PC-9 (cell line): Measurements from ENCODE around the gene HNRNPUL2. TPM values are rescaled to one million over a fixed set of nuclear protein-coding genes. Genes with fewer than 3 reads are reported as not detected.
A peak's percentile ranks its signal among the peaks of the same experiment; 100 is the strongest.

ENCODE experiments used
- BruUV-seq: library from RNA; stranded (reverse); fragments of 400-500 nt; replicated peaks from 2 replicates; lab custom pipeline; 2021; lab: Mats Ljungman, UMichigan
- CTCF ChIA-PET: fragments of 300-600 bp; sonication (Branson Sonifier 250); formaldehyde crosslinking; loops from one replicate; lab custom pipeline; 2022; ENCODE audit warnings: antibody characterized with exemption; lab: Charles Lee
- POLR2A ChIA-PET: fragments of 300-600 bp; sonication (Branson Sonifier 250); formaldehyde crosslinking; loops from one replicate; lab custom pipeline; 2022; ENCODE audit warnings: antibody characterized with exemption; ENCODE audit not compliant: unreplicated experiment; lab: Charles Lee
- DNase-seq, 2 experiments: peaks; one replicate each; pipeline versions ENCODE4 v3.0.0 to v3.0.0-alpha.2; 2015 to 2022; ENCODE audit warnings: mixed read lengths in 1 of 2
- H2AFZ ChIP-seq: fragments of 200-600 bp; sonication (generic); 2 replicates; pipeline ENCODE4 v1.8.1; 2017; ENCODE audit warnings: antibody characterized with exemption
- H3F3A ChIP-seq: fragments of 200-600 bp; sonication (generic); 2 replicates; pipeline ENCODE4 v1.8.1; 2017; ENCODE audit warnings: antibody characterized with exemption, mild to moderate bottlenecking, low read depth; ENCODE audit not compliant: insufficient read depth
- H3K27ac ChIP-seq: fragments of 200-600 bp; sonication (generic); 2 replicates; pipeline ENCODE4 v1.6.1; 2016; ENCODE audit warnings: mixed run types
- H3K27me3 ChIP-seq: fragments of 200-600 bp; sonication (generic); 2 replicates; pipeline ENCODE4 v1.6.1; 2016; ENCODE audit warnings: low read depth, mixed run types; ENCODE audit not compliant: insufficient read depth
- H3K36me3 ChIP-seq: fragments of 200-600 bp; sonication (generic); 2 replicates; pipeline ENCODE4 v1.6.1; 2016; ENCODE audit warnings: low read depth, mixed run types
- H3K4me1 ChIP-seq: fragments of 200-600 bp; sonication (generic); replicated peaks from 2 replicates; pipeline ENCODE4 v1.6.1; 2016; ENCODE audit warnings: mixed run types; ENCODE audit not compliant: insufficient read depth
- H3K4me2 ChIP-seq: fragments of 200-600 bp; sonication (generic); 2 replicates; pipeline ENCODE4 v1.6.1; 2017; ENCODE audit warnings: mixed run types
- H3K4me3 ChIP-seq: fragments of 200-600 bp; sonication (generic); 2 replicates; pipeline ENCODE4 v1.6.1; 2016; ENCODE audit warnings: mixed run types
- H3K79me2 ChIP-seq: fragments of 200-600 bp; sonication (generic); 2 replicates; pipeline ENCODE4 v1.6.1; 2017; ENCODE audit warnings: low read depth, mixed run types
- H3K9me2 ChIP-seq: fragments of 200-600 bp; sonication (generic); 2 replicates; pipeline ENCODE4 v1.8.1; 2017; ENCODE audit warnings: mild to moderate bottlenecking; ENCODE audit not compliant: insufficient read depth
- H3K9me3 ChIP-seq: fragments of 200-600 bp; sonication (generic); 2 replicates; pipeline ENCODE4 v1.8.1; 2016; ENCODE audit warnings: low read depth; ENCODE audit not compliant: insufficient read depth
- H4K20me1 ChIP-seq: fragments of 200-600 bp; sonication (generic); 2 replicates; pipeline ENCODE4 v1.8.1; 2017; ENCODE audit not compliant: insufficient read depth
- CTCF ChIP-seq: fragments of 200-600 bp; sonication (generic); conservative IDR thresholded peaks from 2 replicates; pipeline ENCODE4 v1.6.1; 2017; ENCODE audit warnings: mixed run types, antibody characterized with exemption, mild to moderate bottlenecking, moderate library complexity
- EZH2 ChIP-seq: fragments of 200-600 bp; sonication (generic); IDR thresholded peaks from 2 replicates; pipeline ENCODE4 v1.8.0; 2017; ENCODE audit warnings: antibody characterized with exemption, low read depth
- intact Hi-C: fragments of 100-400 bp; cut with micrococcal nuclease; formaldehyde crosslinking; loops from one replicate; pipeline ENCODE4 v1.10.0; 2022; ENCODE audit not compliant: unreplicated experiment
- total RNA-seq: library from RNA; stranded (reverse); gene quantifications from 2 replicates; pipeline ENCODE4 v1.2.3, GENCODE V29; 2021

The HNRNPUL2 gene
- total RNA-seq, 1 experiment from 2014 or later: 76.9 TPM

GRCh38 chr11:62716206-62716605 lies 11.1 kb downstream of the HNRNPUL2 start:
- Histone ChIP-seq H3K36me3 (peaks cover 71% of the 10 kb centered on the region), H3K79me2 (peaks cover 56% of the 10 kb centered on the region)

GRCh38 chr11:62715150-62716130 lies 11.8 kb downstream of the HNRNPUL2 start:
- no TSS peak for BruUV-seq
- TF ChIP-seq CTCF: no peak
- no peak for TF ChIP-seq EZH2
- no peaks in the 10 kb centered on the region for H3K9me2 ChIP-seq
- H3K4me2 ChIP-seq: no peak overlapping the region
- no peaks in the 10 kb centered on the region for H3K27me3 ChIP-seq
- H2AFZ ChIP-seq: no peak overlapping the region
- H3K27ac ChIP-seq: no peak overlapping the region
- H4K20me1 ChIP-seq: no peaks in the 10 kb centered on the region
- CTCF ChIA-PET: no interaction called here
- H3K4me3 ChIP-seq: no peak overlapping the region
- H3F3A ChIP-seq: peaks cover 69% of the 10 kb centered on the region
- H3K36me3 ChIP-seq: peaks cover 68% of the 10 kb centered on the region
- POLR2A ChIA-PET: interaction anchor here (0.6 kb wide), 1 partner anchor 1020 kb away, joined by 3 read pairs; no protein-coding TSS in a partner anchor
- intact Hi-C loops: no loop called here
- no peaks in the 10 kb centered on the region for H3K9me3 ChIP-seq
- H3K4me1 ChIP-seq: peaks cover 6% of the 10 kb centered on the region; the same call in 1 of the 2 replicates
- no peak for DNase-seq
- peaks cover 49% of the 10 kb centered on the region for H3K79me2 ChIP-seq

More at GRCh38 chr11:62716206-62716605, 11.1 kb downstream of the HNRNPUL2 start:
- no TSS peak for BruUV-seq
- intact Hi-C loops: no loop called here
- H3K27ac ChIP-seq: no peak overlapping the region
- H3K27me3 ChIP-seq: no peaks in the 10 kb centered on the region
- H3F3A ChIP-seq: peaks cover 61% of the 10 kb centered on the region
- no peak overlapping the region for H3K4me3 ChIP-seq
- TF ChIP-seq EZH2: no peak
- no peak for DNase-seq
- CTCF ChIA-PET: interaction anchor here (0.6 kb wide), 1 partner anchor 969 kb away, joined by 3 read pairs; no protein-coding TSS in a partner anchor
- H3K4me1 ChIP-seq: peaks cover 6% of the 10 kb centered on the region; the same call in 1 of the 2 replicates
- no peaks in the 10 kb centered on the region for H4K20me1 ChIP-seq
- H3K4me2 ChIP-seq: no peak overlapping the region
- no peaks in the 10 kb centered on the region for H3K9me2 ChIP-seq
- no peak overlapping the region for H2AFZ ChIP-seq
- POLR2A ChIA-PET: interaction anchor here (0.6 kb wide), 1 partner anchor 1021 kb away, joined by 3 read pairs; no protein-coding TSS in a partner anchor
- no peaks in the 10 kb centered on the region for H3K9me3 ChIP-seq

GRCh38 chr11:62713343-62713742 lies 13.9 kb downstream of the HNRNPUL2 start:
- no TSS peak for BruUV-seq
- no peak overlapping the region for H3K4me3 ChIP-seq
- H3K4me1 ChIP-seq: peaks cover 16% of the 10 kb centered on the region
- no peak overlapping the region for H2AFZ ChIP-seq
- CTCF ChIA-PET: no interaction called here
- peaks cover 51% of the 10 kb centered on the region for H3K36me3 ChIP-seq
- no peaks in the 10 kb centered on the region for H3K9me2 ChIP-seq
- H4K20me1 ChIP-seq: no peaks in the 10 kb centered on the region
- H3K79me2 ChIP-seq: peaks cover 29% of the 10 kb centered on the region
- H3K9me3 ChIP-seq: no peaks in the 10 kb centered on the region
- H3K27ac ChIP-seq: peak overlapping the region; percentile 42
- TF ChIP-seq EZH2 (no peak), CTCF (no peak)
- intact Hi-C loops: no loop called here
- 0 out of 2 replicates have a peak overlapping the region, but pooled peaks have one; percentile 6 for H3K4me2 ChIP-seq
- POLR2A ChIA-PET: no interaction called here
- DNase-seq: peak; percentile 55 to 63
- no peaks in the 10 kb centered on the region for H3K27me3 ChIP-seq
- H3F3A ChIP-seq: peaks cover 70% of the 10 kb centered on the region
